Stimulated activated CD8-positive, alpha-beta memory T cell treated with anti-CD3 and anti-CD28 coated beads, Interleukin-4, amount 100 ng/mL, for 4 hours (primary cell): ENCODE data around the gene FBXO41.
A peak's percentile ranks its signal among the peaks of the same experiment; 100 is the strongest.

ENCODE experiments used
- DNase-seq, 2 donors: peaks; one replicate each; pipeline ENCODE4 v3.0.0-alpha.2; 2020; ENCODE audit warnings: low read depth in 2 of 2, low spot score in 1 of 2

The FBXO41 gene

GRCh38 chr2:73290049-73290839, 6.0 kb upstream of the FBXO41 start:
- no peak for DNase-seq

- no peak for DNase-seq
Observed at GRCh38 chr2:73289304-73289703, 5.0 kb upstream of the FBXO41 start.

- DNase-seq, result no peak
Observed at GRCh38 chr2:73286134-73286655, 1.9 kb upstream of the FBXO41 start.

- no peak for DNase-seq
Observed at GRCh38 chr2:73285159-73285739, 971 bp upstream of the FBXO41 start.

GRCh38 chr2:73283545-73284295, 558 bp downstream of the FBXO41 start:
- DNase-seq, result no peak

- no peak for DNase-seq
Observed at GRCh38 chr2:73282924-73283544, 1.2 kb downstream of the FBXO41 start.

GRCh38 chr2:73281244-73281643, 3.0 kb downstream of the FBXO41 start:
- DNase-seq, result no peak

- no peak for DNase-seq
Observed at GRCh38 chr2:73279852-73280251, 4.4 kb downstream of the FBXO41 start.

GRCh38 chr2:73272270-73272669, 12.0 kb downstream of the FBXO41 start:
- DNase-seq, result no peak

- no peak for DNase-seq
Observed at GRCh38 chr2:73269686-73270465, 14.4 kb downstream of the FBXO41 start.

- peak in 1 of 2 donors; percentile 50 for DNase-seq
Observed at GRCh38 chr2:73268830-73269685, 15.2 kb downstream of the FBXO41 start.

- no peak for DNase-seq
Observed at GRCh38 chr2:73268366-73268829, 15.9 kb downstream of the FBXO41 start.

GRCh38 chr2:73267008-73267407, 17.3 kb downstream of the FBXO41 start:
- no peak for DNase-seq

- no peak for DNase-seq
Observed at GRCh38 chr2:73266061-73266901, 18.0 kb downstream of the FBXO41 start.

GRCh38 chr2:73265298-73266060, 18.8 kb downstream of the FBXO41 start:
- no peak for DNase-seq

- no peak for DNase-seq
Observed at GRCh38 chr2:73264783-73265182, 19.5 kb downstream of the FBXO41 start.

- no peak for DNase-seq
Observed at GRCh38 chr2:73264332-73264606, 20.0 kb downstream of the FBXO41 start.
